ENCODE measurements around the gene ZNF438. TPM values are rescaled to one million over a fixed set of nuclear protein-coding genes. Genes with fewer than 3 reads are reported as not detected.
"Not testable (repeated sequence)": the region's sequence is repeated elsewhere in the genome, so short reads cannot be mapped to it uniquely, and the experiment has no call there.

ZNF438 gene
- total and polyA plus RNA-seq, 7 donors, result 3.9 to 18.9 (median 11.9) TPM

DNA sequence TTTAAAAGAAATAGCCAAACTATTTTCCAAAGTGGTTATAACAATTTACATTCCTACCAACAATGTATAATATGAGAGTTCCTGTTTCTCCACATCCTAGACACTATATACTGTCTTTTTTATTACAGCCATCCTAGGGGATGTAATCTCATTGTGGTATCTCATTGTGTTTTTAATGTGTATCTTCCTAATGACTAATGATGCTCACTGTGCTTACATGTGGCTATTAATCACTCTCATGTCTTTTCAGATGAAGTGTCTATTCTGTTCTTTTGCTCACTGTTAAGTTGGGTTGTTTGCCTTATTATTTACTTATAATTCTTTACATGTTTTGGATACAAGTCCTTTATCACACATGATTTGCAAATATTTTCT is 71.8 kb downstream of the ZNF438 start:
- Histone ChIP-seq H3K4me3 (no peak overlapping the region), H3K4me1 (no peaks in the 10 kb centered on the region), H3K9me3 (no peaks in the 10 kb centered on the region), H3K27me3 (no peaks in the 10 kb centered on the region), H3K27ac (no peak overlapping the region), H3K36me3 (no peaks in the 10 kb centered on the region)
- intact Hi-C loops (cut with DNase I), result no loop called here
- DNase-seq, result no peak
- no peak for TF ChIP-seq POLR2A (IDR thresholded peaks at IDR 0.05)

DNA sequence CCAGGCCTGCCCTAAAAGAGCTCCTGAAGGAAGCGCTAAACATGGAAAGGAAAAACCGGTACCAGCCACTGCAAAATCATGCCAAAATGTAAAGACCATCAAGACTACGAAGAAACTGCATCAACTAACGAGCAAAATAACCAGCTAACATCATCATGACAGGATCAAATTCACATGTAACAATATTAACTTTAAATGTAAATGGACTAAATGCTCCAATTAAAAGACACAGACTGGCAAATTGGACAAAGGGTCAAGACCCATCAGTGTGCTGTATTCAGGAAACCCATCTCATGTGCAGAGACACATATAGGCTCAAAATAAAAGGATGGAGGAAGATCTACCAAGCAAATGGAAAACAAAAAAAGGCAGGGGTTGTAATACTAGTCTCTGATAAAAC is 82.4 kb downstream of the ZNF438 start:
- H3K9me3 ChIP-seq; H3K27me3 ChIP-seq; H3K4me1 ChIP-seq; DNase-seq; H3K27ac ChIP-seq; intact Hi-C loops (cut with DNase I); H3K4me3 ChIP-seq; H3K36me3 ChIP-seq: not testable (repeated sequence)
- 92 to 96% methylated on average over 2 of the region's 4 CpGs for WGBS, 2 donors

DNA sequence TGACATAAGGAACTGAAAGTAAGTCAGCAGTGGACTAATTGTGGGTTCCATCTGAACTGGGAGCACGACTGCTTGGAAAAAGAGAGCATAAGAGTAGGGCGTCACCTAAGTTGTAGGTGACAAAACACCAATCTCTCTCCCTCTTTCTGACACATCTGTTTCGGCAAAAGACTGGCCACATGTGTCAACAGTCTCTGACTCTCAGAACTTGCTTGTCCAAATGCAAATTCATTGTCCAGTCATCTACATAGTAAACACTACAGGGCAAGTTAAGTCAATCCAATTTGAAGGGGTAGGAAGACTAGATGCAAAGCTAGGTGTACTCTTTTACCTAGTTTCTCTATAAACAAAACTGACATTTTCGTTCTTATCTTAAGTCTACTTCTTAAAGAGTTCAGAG is 87.7 kb downstream of the ZNF438 start:
- Histone ChIP-seq H3K4me3 (no peak overlapping the region), H3K4me1 (peaks cover 0 to 13% (median 10%) of the 10 kb centered on the region in 4 donors), H3K9me3 (no peaks in the 10 kb centered on the region), H3K27me3 (no peaks in the 10 kb centered on the region), H3K27ac (no peak overlapping the region), H3K36me3 (peaks cover 0 to 5% (median 0%) of the 10 kb centered on the region in 4 donors)
- TF ChIP-seq, protein P1, sequence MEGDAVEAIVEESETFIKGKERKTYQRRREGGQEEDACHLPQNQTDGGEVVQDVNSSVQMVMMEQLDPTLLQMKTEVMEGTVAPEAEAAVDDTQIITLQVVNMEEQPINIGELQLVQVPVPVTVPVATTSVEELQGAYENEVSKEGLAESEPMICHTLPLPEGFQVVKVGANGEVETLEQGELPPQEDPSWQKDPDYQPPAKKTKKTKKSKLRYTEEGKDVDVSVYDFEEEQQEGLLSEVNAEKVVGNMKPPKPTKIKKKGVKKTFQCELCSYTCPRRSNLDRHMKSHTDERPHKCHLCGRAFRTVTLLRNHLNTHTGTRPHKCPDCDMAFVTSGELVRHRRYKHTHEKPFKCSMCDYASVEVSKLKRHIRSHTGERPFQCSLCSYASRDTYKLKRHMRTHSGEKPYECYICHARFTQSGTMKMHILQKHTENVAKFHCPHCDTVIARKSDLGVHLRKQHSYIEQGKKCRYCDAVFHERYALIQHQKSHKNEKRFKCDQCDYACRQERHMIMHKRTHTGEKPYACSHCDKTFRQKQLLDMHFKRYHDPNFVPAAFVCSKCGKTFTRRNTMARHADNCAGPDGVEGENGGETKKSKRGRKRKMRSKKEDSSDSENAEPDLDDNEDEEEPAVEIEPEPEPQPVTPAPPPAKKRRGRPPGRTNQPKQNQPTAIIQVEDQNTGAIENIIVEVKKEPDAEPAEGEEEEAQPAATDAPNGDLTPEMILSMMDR (IDR thresholded peaks at IDR 0.05), result no peak
- TF ChIP-seq POLR2AphosphoS5 (IDR thresholded peaks at IDR 0.05) (no peak), EP300 (IDR thresholded peaks at IDR 0.05) (no peak), POLR2A (IDR thresholded peaks at IDR 0.05) (no peak)
- DNase-seq, result no peak
- intact Hi-C loops (cut with DNase I), result no loop called here
- 90% methylated on average over 4 of the region's 4 CpGs for WGBS, 2 donors

- peaks cover 0 to 5% (median 0%) of the 10 kb centered on the region in 4 donors for H3K36me3 ChIP-seq
These were observed 88.2 kb downstream of the ZNF438 start for GRCh38 chr10:30943451-30943850.

GRCh38 chr10:30940256-30940655 is 91.4 kb downstream of the ZNF438 start:
- Histone ChIP-seq H3K9me3 (no peaks in the 10 kb centered on the region), H3K4me3 (no peak overlapping the region), H3K27me3 (no peaks in the 10 kb centered on the region), H3K4me1 (peaks cover 0 to 13% (median 10%) of the 10 kb centered on the region in 4 donors), H3K27ac (no peak overlapping the region), H3K36me3 (peaks cover 0 to 5% (median 0%) of the 10 kb centered on the region in 4 donors)
- WGBS, 2 donors, result 72 to 78% methylated on average over 6 of the region's 6 CpGs
- intact Hi-C loops (cut with DNase I), result no loop called here
- no peak for DNase-seq
- no peak for TF ChIP-seq POLR2A (IDR thresholded peaks at IDR 0.05)
- no peak for TF ChIP-seq POLR2AphosphoS5 (IDR thresholded peaks at IDR 0.05)
- TF ChIP-seq EP300 (IDR thresholded peaks at IDR 0.05), result no peak
- TF ChIP-seq, protein P1 (IDR thresholded peaks at IDR 0.05), result no peak

More at GRCh38 chr10:30943451-30943850, 88.2 kb downstream of the ZNF438 start:
- Histone ChIP-seq H3K4me3 (no peak overlapping the region), H3K4me1 (peaks cover 0 to 13% (median 10%) of the 10 kb centered on the region in 4 donors), H3K9me3 (no peaks in the 10 kb centered on the region), H3K27me3 (no peaks in the 10 kb centered on the region), H3K27ac (no peak overlapping the region)
- TF ChIP-seq POLR2A (IDR thresholded peaks at IDR 0.05) (no peak), POLR2AphosphoS5 (IDR thresholded peaks at IDR 0.05) (no peak), EP300 (IDR thresholded peaks at IDR 0.05) (no peak)
- TF ChIP-seq, protein P1 (IDR thresholded peaks at IDR 0.05), result no peak
- DNase-seq, result no peak
- intact Hi-C loops (cut with DNase I), result no loop called here

GRCh38 chr10:30939643-30940251 is 91.9 kb downstream of the ZNF438 start:
- no peak overlapping the region for H3K27ac ChIP-seq
- no peak overlapping the region for H3K4me3 ChIP-seq
- H3K9me3 ChIP-seq, result no peaks in the 10 kb centered on the region
- no peak for DNase-seq
- TF ChIP-seq, protein P1 (IDR thresholded peaks at IDR 0.05), result no peak
- TF ChIP-seq POLR2AphosphoS5 (IDR thresholded peaks at IDR 0.05) (no peak), POLR2A (IDR thresholded peaks at IDR 0.05) (no peak), EP300 (IDR thresholded peaks at IDR 0.05) (no peak)
- H3K36me3 ChIP-seq, result peaks cover 0 to 5% (median 0%) of the 10 kb centered on the region in 4 donors
- H3K27me3 ChIP-seq, result no peaks in the 10 kb centered on the region
- peaks cover 0 to 18% (median 10%) of the 10 kb centered on the region in 4 donors for H3K4me1 ChIP-seq
- intact Hi-C loops (cut with DNase I), result no loop called here

Measured in sigmoid colon (tissue), 7 donors.